ENCODE measurements around the gene ZNF473.

ZNF473 gene

GRCh38 chr19:50007170-50007569, 18.6 kb upstream of the ZNF473 start:
- no peaks in the 10 kb centered on the region for H3K9me3 ChIP-seq (replicated peaks; ENCODE audit: low read length)
- no peak overlapping the region for H3K4me2 ChIP-seq (ENCODE audit: low read length)
- peaks cover 60% of the 10 kb centered on the region for H3K36me3 ChIP-seq (ENCODE audit: insufficient read depth, low read length)
- no peaks in the 10 kb centered on the region for H3K27me3 ChIP-seq (ENCODE audit: control insufficient read depth, insufficient read depth, low read length)
- H3K4me3 ChIP-seq (ENCODE audit: low read length) = no peak overlapping the region
- H3K9ac ChIP-seq (ENCODE audit: low read depth, low read length) = no peak overlapping the region
- peaks cover 16% of the 10 kb centered on the region for H3K4me1 ChIP-seq (ENCODE audit: control insufficient read depth, insufficient read depth, low read length)

GRCh38 chr19:50007947-50008346, 17.9 kb upstream of the ZNF473 start:
- Histone ChIP-seq H3K9me3 (replicated peaks; ENCODE audit: low read length) (no peaks in the 10 kb centered on the region), H3K4me2 (ENCODE audit: low read length) (no peak overlapping the region), H3K4me1 (ENCODE audit: control insufficient read depth, insufficient read depth, low read length) (peaks cover 16% of the 10 kb centered on the region), H3K4me3 (ENCODE audit: low read length) (no peak overlapping the region), H3K9ac (ENCODE audit: low read depth, low read length) (no peak overlapping the region), H3K36me3 (ENCODE audit: insufficient read depth, low read length) (peaks cover 53% of the 10 kb centered on the region), H3K27me3 (ENCODE audit: control insufficient read depth, insufficient read depth, low read length) (no peaks in the 10 kb centered on the region)

- Histone ChIP-seq H3K4me2 (ENCODE audit: low read length) (no peak overlapping the region), H3K36me3 (ENCODE audit: insufficient read depth, low read length) (peaks cover 53% of the 10 kb centered on the region), H3K27me3 (ENCODE audit: control insufficient read depth, insufficient read depth, low read length) (no peaks in the 10 kb centered on the region), H3K4me1 (ENCODE audit: control insufficient read depth, insufficient read depth, low read length) (peaks cover 14% of the 10 kb centered on the region), H3K9me3 (replicated peaks; ENCODE audit: low read length) (no peaks in the 10 kb centered on the region), H3K9ac (ENCODE audit: low read depth, low read length) (no peak overlapping the region), H3K4me3 (ENCODE audit: low read length) (no peak overlapping the region)
Observed at GRCh38 chr19:50008532-50008931, 17.3 kb upstream of the ZNF473 start.

- no peaks in the 10 kb centered on the region for H3K9me3 ChIP-seq (replicated peaks; ENCODE audit: low read length)
- no peaks in the 10 kb centered on the region for H3K27me3 ChIP-seq (ENCODE audit: control insufficient read depth, insufficient read depth, low read length)
- peaks cover 50% of the 10 kb centered on the region for H3K36me3 ChIP-seq (ENCODE audit: insufficient read depth, low read length)
- no peak overlapping the region for H3K4me2 ChIP-seq (ENCODE audit: low read length)
- no peak overlapping the region for H3K9ac ChIP-seq (ENCODE audit: low read depth, low read length)
- H3K4me1 ChIP-seq (ENCODE audit: control insufficient read depth, insufficient read depth, low read length) = no peaks in the 10 kb centered on the region
- H3K4me3 ChIP-seq (ENCODE audit: low read length) = no peak overlapping the region
Observed at GRCh38 chr19:50016225-50016807, 9.5 kb upstream of the ZNF473 start.

GRCh38 chr19:50020481-50020880, 5.3 kb upstream of the ZNF473 start:
- H3K4me2 ChIP-seq (ENCODE audit: low read length) = no peak overlapping the region
- H3K9ac ChIP-seq (ENCODE audit: low read depth, low read length) = no peak overlapping the region
- no peaks in the 10 kb centered on the region for H3K9me3 ChIP-seq (replicated peaks; ENCODE audit: low read length)
- peaks cover 28% of the 10 kb centered on the region for H3K36me3 ChIP-seq (ENCODE audit: insufficient read depth, low read length)
- H3K4me3 ChIP-seq (ENCODE audit: low read length) = no peak overlapping the region
- H3K27me3 ChIP-seq (ENCODE audit: control insufficient read depth, insufficient read depth, low read length) = no peaks in the 10 kb centered on the region
- no peaks in the 10 kb centered on the region for H3K4me1 ChIP-seq (ENCODE audit: control insufficient read depth, insufficient read depth, low read length)

- H3K4me1 ChIP-seq (ENCODE audit: control insufficient read depth, insufficient read depth, low read length) = peaks cover 6% of the 10 kb centered on the region
- no peaks in the 10 kb centered on the region for H3K9me3 ChIP-seq (replicated peaks; ENCODE audit: low read length)
- H3K9ac ChIP-seq (ENCODE audit: low read depth, low read length) = no peak overlapping the region
- peaks cover 12% of the 10 kb centered on the region for H3K36me3 ChIP-seq (ENCODE audit: insufficient read depth, low read length)
- H3K4me3 ChIP-seq (ENCODE audit: low read length) = no peak overlapping the region
- H3K4me2 ChIP-seq (ENCODE audit: low read length) = no peak overlapping the region
- no peaks in the 10 kb centered on the region for H3K27me3 ChIP-seq (ENCODE audit: control insufficient read depth, insufficient read depth, low read length)
Observed at GRCh38 chr19:50022823-50023222, 3.0 kb upstream of the ZNF473 start.

GRCh38 chr19:50024719-50025021, 1.1 kb upstream of the ZNF473 start:
- H3K9ac ChIP-seq (ENCODE audit: low read depth, low read length) = peak overlapping the region; percentile 90
- peak overlapping the region; percentile 91 for H3K4me2 ChIP-seq (ENCODE audit: low read length)

GRCh38 chr19:50025022-50025793, 597 bp upstream of the ZNF473 start, which contains the start of gene VRK3:
VRK3 (minus strand) TSS chr19:50025372; CDS start chr19:50016162, 9,210 bp downstream.
- Histone ChIP-seq H3K4me1 (ENCODE audit: control insufficient read depth, insufficient read depth, low read length) (peaks cover 6% of the 10 kb centered on the region), H3K27me3 (ENCODE audit: control insufficient read depth, insufficient read depth, low read length) (no peaks in the 10 kb centered on the region)

More at GRCh38 chr19:50024719-50025021, 1.1 kb upstream of the ZNF473 start:
- Histone ChIP-seq H3K9me3 (replicated peaks; ENCODE audit: low read length) (no peaks in the 10 kb centered on the region), H3K4me1 (ENCODE audit: control insufficient read depth, insufficient read depth, low read length) (peaks cover 6% of the 10 kb centered on the region), H3K4me3 (ENCODE audit: low read length) (peak overlapping the region; percentile 90), H3K36me3 (ENCODE audit: insufficient read depth, low read length) (peaks cover 4% of the 10 kb centered on the region), H3K27me3 (ENCODE audit: control insufficient read depth, insufficient read depth, low read length) (no peaks in the 10 kb centered on the region)

GRCh38 chr19:50026550-50026906, 723 bp downstream of the ZNF473 start:
- Histone ChIP-seq H3K36me3 (ENCODE audit: insufficient read depth, low read length) (peaks cover 14% of the 10 kb centered on the region), H3K4me2 (ENCODE audit: low read length) (peak overlapping the region; percentile 85), H3K27me3 (ENCODE audit: control insufficient read depth, insufficient read depth, low read length) (no peaks in the 10 kb centered on the region), H3K9me3 (replicated peaks; ENCODE audit: low read length) (no peaks in the 10 kb centered on the region), H3K4me3 (ENCODE audit: low read length) (peak overlapping the region; percentile 71), H3K9ac (ENCODE audit: low read depth, low read length) (peak overlapping the region; percentile 74), H3K4me1 (ENCODE audit: control insufficient read depth, insufficient read depth, low read length) (peaks cover 6% of the 10 kb centered on the region)

More at GRCh38 chr19:50025022-50025793, 597 bp upstream of the ZNF473 start, which contains the start of gene VRK3:
- no peaks in the 10 kb centered on the region for H3K9me3 ChIP-seq (replicated peaks; ENCODE audit: low read length)
- peak within 1 kb of the TSS; percentile 91 for H3K4me2 ChIP-seq (ENCODE audit: low read length)
- H3K36me3 ChIP-seq (ENCODE audit: insufficient read depth, low read length) = peaks cover 4% of the 10 kb centered on the region
- H3K4me3 ChIP-seq (ENCODE audit: low read length) = peak within 1 kb of the TSS; percentile 90
- peak within 1 kb of the TSS; percentile 90 for H3K9ac ChIP-seq (ENCODE audit: low read depth, low read length)

GRCh38 chr19:50030225-50030624, 4.4 kb downstream of the ZNF473 start:
- Histone ChIP-seq H3K36me3 (ENCODE audit: insufficient read depth, low read length) (peaks cover 40% of the 10 kb centered on the region), H3K4me3 (ENCODE audit: low read length) (no peak overlapping the region), H3K4me1 (ENCODE audit: control insufficient read depth, insufficient read depth, low read length) (peaks cover 6% of the 10 kb centered on the region), H3K4me2 (ENCODE audit: low read length) (no peak overlapping the region), H3K9me3 (replicated peaks; ENCODE audit: low read length) (no peaks in the 10 kb centered on the region), H3K27me3 (ENCODE audit: control insufficient read depth, insufficient read depth, low read length) (no peaks in the 10 kb centered on the region), H3K9ac (ENCODE audit: low read depth, low read length) (no peak overlapping the region)

GRCh38 chr19:50030937-50031336, 5.1 kb downstream of the ZNF473 start:
- Histone ChIP-seq H3K4me2 (ENCODE audit: low read length) (no peak overlapping the region), H3K4me1 (ENCODE audit: control insufficient read depth, insufficient read depth, low read length) (peaks cover 6% of the 10 kb centered on the region), H3K27me3 (ENCODE audit: control insufficient read depth, insufficient read depth, low read length) (no peaks in the 10 kb centered on the region), H3K36me3 (ENCODE audit: insufficient read depth, low read length) (peaks cover 46% of the 10 kb centered on the region), H3K4me3 (ENCODE audit: low read length) (no peak overlapping the region), H3K9ac (ENCODE audit: low read depth, low read length) (no peak overlapping the region), H3K9me3 (replicated peaks; ENCODE audit: low read length) (no peaks in the 10 kb centered on the region)

- Histone ChIP-seq H3K36me3 (ENCODE audit: insufficient read depth, low read length) (peaks cover 72% of the 10 kb centered on the region), H3K27me3 (ENCODE audit: control insufficient read depth, insufficient read depth, low read length) (no peaks in the 10 kb centered on the region)
Observed at GRCh38 chr19:50036908-50037307, 11.1 kb downstream of the ZNF473 start.

More at GRCh38 chr19:50036908-50037307, 11.1 kb downstream of the ZNF473 start:
- H3K4me2 ChIP-seq (ENCODE audit: low read length) = no peak overlapping the region
- H3K9ac ChIP-seq (ENCODE audit: low read depth, low read length) = no peak overlapping the region
- H3K9me3 ChIP-seq (replicated peaks; ENCODE audit: low read length) = no peaks in the 10 kb centered on the region
- no peak overlapping the region for H3K4me3 ChIP-seq (ENCODE audit: low read length)
- no peaks in the 10 kb centered on the region for H3K4me1 ChIP-seq (ENCODE audit: control insufficient read depth, insufficient read depth, low read length)
